HG03520 (cell line): Measurements from ENCODE around the gene NRG4.
A peak's percentile ranks its signal among the peaks of the same experiment; 100 is the strongest.
"Not testable (repeated sequence)": the region's sequence is repeated elsewhere in the genome, so short reads cannot be mapped to it uniquely, and the experiment has no call there.

Experiments
- ATAC-seq: cut with Tn5 transposase; IDR thresholded peaks from one replicate; pipeline ENCODE4 v1.9.1; 2021; ENCODE audit warnings: mild to moderate bottlenecking, moderate library complexity; ENCODE audit not compliant: unreplicated experiment

The NRG4 gene

GRCh38 chr15:75928680-75929608, 83.3 kb downstream of the NRG4 start:
- ATAC-seq: no peak

GRCh38 chr15:75927601-75928000, 84.6 kb downstream of the NRG4 start:
- no peak for ATAC-seq

- no peak for ATAC-seq
These were observed 85.3 kb downstream of the NRG4 start for GRCh38 chr15:75926931-75927330.

GRCh38 chr15:75925440-75925839, 86.8 kb downstream of the NRG4 start:
- ATAC-seq: no peak

- ATAC-seq: no peak
These were observed 87.6 kb downstream of the NRG4 start for GRCh38 chr15:75924576-75924975.

GRCh38 chr15:75923756-75924155, 88.5 kb downstream of the NRG4 start:
- no peak for ATAC-seq

GRCh38 chr15:75921732-75922703, 90.2 kb downstream of the NRG4 start:
- no peak for ATAC-seq

GRCh38 chr15:75920079-75920478, 92.1 kb downstream of the NRG4 start:
- no peak for ATAC-seq

GRCh38 chr15:75918135-75918534, 94.1 kb downstream of the NRG4 start:
- ATAC-seq: no peak

- ATAC-seq: no peak
These were observed 95.2 kb downstream of the NRG4 start for GRCh38 chr15:75916978-75917377.

- not testable (repeated sequence) for ATAC-seq
These were observed 101.9 kb downstream of the NRG4 start for GRCh38 chr15:75910355-75910754.

- ATAC-seq: no peak
These were observed 107.0 kb downstream of the NRG4 start for GRCh38 chr15:75905231-75905630.

GRCh38 chr15:75903331-75904239, 108.6 kb downstream of the NRG4 start, which contains the start of gene FBXO22:
TSS of gene FBXO22 (plus strand) at chr15:75903878. CDS start at chr15:75903964, 86 bp downstream.
- ATAC-seq: peak; percentile 85

- ATAC-seq: no peak
These were observed 110.1 kb downstream of the NRG4 start for GRCh38 chr15:75902129-75902557.

GRCh38 chr15:75900577-75900976, 111.6 kb downstream of the NRG4 start:
- no peak for ATAC-seq

GRCh38 chr15:75895731-75896130, 116.5 kb downstream of the NRG4 start:
- ATAC-seq: no peak

- no peak for ATAC-seq
These were observed 120.3 kb downstream of the NRG4 start for GRCh38 chr15:75891895-75892294.
